ENCODE results near the gene TADA1.

DNA sequence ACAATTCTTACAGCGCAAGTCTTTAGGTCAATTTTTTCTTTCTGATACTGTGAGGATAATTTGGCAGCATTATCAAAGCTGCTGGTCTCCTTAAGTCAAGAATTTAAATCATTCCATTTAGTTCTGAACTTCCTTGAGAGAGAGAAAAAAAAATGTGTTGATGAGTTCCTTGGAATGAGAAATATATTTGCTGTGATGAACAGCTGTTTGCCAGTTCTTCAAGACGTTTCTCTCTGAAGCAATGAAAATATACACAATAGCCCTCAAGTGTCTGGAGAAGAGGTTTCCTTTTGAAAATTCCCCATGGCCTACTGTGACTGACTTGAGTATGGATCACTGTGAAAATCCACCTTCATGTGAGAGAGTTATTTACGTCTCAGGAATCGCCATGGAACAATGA, 31.0 kb upstream of the TADA1 start:
- TF ChIP-seq, protein P1, sequence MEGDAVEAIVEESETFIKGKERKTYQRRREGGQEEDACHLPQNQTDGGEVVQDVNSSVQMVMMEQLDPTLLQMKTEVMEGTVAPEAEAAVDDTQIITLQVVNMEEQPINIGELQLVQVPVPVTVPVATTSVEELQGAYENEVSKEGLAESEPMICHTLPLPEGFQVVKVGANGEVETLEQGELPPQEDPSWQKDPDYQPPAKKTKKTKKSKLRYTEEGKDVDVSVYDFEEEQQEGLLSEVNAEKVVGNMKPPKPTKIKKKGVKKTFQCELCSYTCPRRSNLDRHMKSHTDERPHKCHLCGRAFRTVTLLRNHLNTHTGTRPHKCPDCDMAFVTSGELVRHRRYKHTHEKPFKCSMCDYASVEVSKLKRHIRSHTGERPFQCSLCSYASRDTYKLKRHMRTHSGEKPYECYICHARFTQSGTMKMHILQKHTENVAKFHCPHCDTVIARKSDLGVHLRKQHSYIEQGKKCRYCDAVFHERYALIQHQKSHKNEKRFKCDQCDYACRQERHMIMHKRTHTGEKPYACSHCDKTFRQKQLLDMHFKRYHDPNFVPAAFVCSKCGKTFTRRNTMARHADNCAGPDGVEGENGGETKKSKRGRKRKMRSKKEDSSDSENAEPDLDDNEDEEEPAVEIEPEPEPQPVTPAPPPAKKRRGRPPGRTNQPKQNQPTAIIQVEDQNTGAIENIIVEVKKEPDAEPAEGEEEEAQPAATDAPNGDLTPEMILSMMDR (IDR thresholded peaks at IDR 0.05; ENCODE audit: low read depth, low read length): no peak
- TF ChIP-seq EZH2phosphoT487 (IDR thresholded peaks at IDR 0.05; ENCODE audit: low read depth): no peak

Data from OCI-LY3 (cell line).